HepG2 (cell line): Measurements from ENCODE around the gene PLCL1. TPM values are rescaled to one million over a fixed set of nuclear protein-coding genes. Genes with fewer than 3 reads are reported as not detected.

Experiments
- ATAC-seq: fragments of 200-7000 bp; cut with Tn5 transposase; 3 replicates; pipeline ENCODE4 v1.9.1; 2020; ENCODE audit warnings: mild to moderate bottlenecking, moderate library complexity
- BruUV-seq: library from RNA; stranded (reverse); fragments of 400-500 nt; replicated peaks from 2 replicates; lab custom pipeline; 2021; lab: Mats Ljungman, UMichigan
- CTCF ChIA-PET: fragments of 300-600 bp; formaldehyde crosslinking; extraction: SDS; loops from one replicate; lab custom pipeline; 2021; ENCODE audit warnings: low total read pairs, inconsistent platforms, low intra/inter-chr PET ratio; lab: Yijun Ruan, JAX
- POLR2A ChIA-PET: fragments of 350-600 bp; sonication (Branson Sonifier 250); formaldehyde crosslinking; loops from one replicate; lab custom pipeline; 2020; ENCODE audit warnings: antibody characterized with exemption, inconsistent platforms; lab: Yijun Ruan, JAX
- DNase-seq: peaks from one replicate; pipeline ENCODE4 v3.0.0-alpha.2; 2015; ENCODE audit warnings: low spot score
- FAIRE-seq: peaks from 3 replicates; lab custom pipeline; 2011; peaks lifted over from hg19 to GRCh38; lab: Jason Lieb, UNC
- H2AFZ ChIP-seq: one replicate; pipeline ENCODE4 v1.6.1; 2011; ENCODE audit warnings: low read length, inconsistent platforms
- H3K27ac ChIP-seq: fragments of 300-600 bp; 3 replicates; pipeline ENCODE4 v1.8.0; 2011; ENCODE audit warnings: mixed run types, mild to moderate bottlenecking, mixed read lengths, low read length, inconsistent platforms; ENCODE audit not compliant: insufficient read depth; ENCODE audit errors: extremely low read length
- H3K27me3 ChIP-seq, 2 experiments: fragments of 200-600 bp in 1 of 2; 2 replicates in 1 of 2; 3 replicates in 1 of 2; pipeline versions ENCODE4 v1.6.0 to v1.8.0; 2011; ENCODE audit warnings: low read length in 2 of 2, mild to moderate bottlenecking in 2 of 2, moderate library complexity in 2 of 2, inconsistent platforms in 1 of 2; ENCODE audit not compliant: insufficient read depth in 2 of 2, control insufficient read depth in 1 of 2
- H3K36me3 ChIP-seq, 2 experiments: fragments of 200-600 bp in 1 of 2; replicated peaks in 1 of 2; 2 replicates in 1 of 2; 3 replicates in 1 of 2; pipeline versions ENCODE4 v1.5.1 to v1.8.0; 2011; ENCODE audit warnings: low read length in 2 of 2, inconsistent platforms in 1 of 2; ENCODE audit not compliant: insufficient read depth in 2 of 2, control insufficient read depth in 1 of 2
- H3K4me1 ChIP-seq: 2 replicates; pipeline ENCODE4 v1.5.1; 2012; ENCODE audit warnings: low read length, inconsistent platforms; ENCODE audit not compliant: insufficient read depth
- H3K4me2 ChIP-seq: 2 replicates; pipeline ENCODE4 v1.6.0; 2011; ENCODE audit warnings: low read depth, low read length, inconsistent platforms
- H3K4me3 ChIP-seq, 3 experiments: fragments of 200-600 bp in 1 of 3; sonication (generic), shearing (Covaris generic) in 1 of 3; replicated peaks in 1 of 3; 2 replicates each; pipeline ENCODE4 v1.5.1; 2011 to 2016; ENCODE audit warnings: low read length in 3 of 3, inconsistent platforms in 2 of 3, low read depth in 2 of 3, mild to moderate bottlenecking in 2 of 3, control low read depth in 1 of 3, mixed read lengths in 1 of 3; ENCODE audit not compliant: insufficient read depth in 1 of 3
- H3K79me2 ChIP-seq: one replicate; pipeline ENCODE4 v1.6.1; 2011; ENCODE audit warnings: low read length, inconsistent platforms; ENCODE audit not compliant: insufficient read depth
- H3K9ac ChIP-seq: 2 replicates; pipeline ENCODE4 v1.6.0; 2011; ENCODE audit warnings: mild to moderate bottlenecking, low read depth, low read length, inconsistent platforms; ENCODE audit not compliant: insufficient read depth
- H3K9me3 ChIP-seq: 2 replicates; pipeline ENCODE4 v1.5.1; 2012; ENCODE audit warnings: mild to moderate bottlenecking, low read length
- H4K20me1 ChIP-seq: 2 replicates; pipeline ENCODE4 v1.6.0; 2011; ENCODE audit warnings: inconsistent platforms, mild to moderate bottlenecking, low read length, moderate library complexity; ENCODE audit not compliant: insufficient read depth
- BRF2 ChIP-seq: sonication (generic); formaldehyde crosslinking; IDR thresholded peaks from 2 replicates; pipeline ENCODE4 v1.8.1; 2022; ENCODE audit warnings: mild to moderate bottlenecking, missing genetic modification reagents
- GABPB1 ChIP-seq: IDR thresholded peaks from 2 replicates; pipeline ENCODE4 v1.6.1; 2016; ENCODE audit warnings: mild to moderate bottlenecking, missing genetic modification reagents, moderate library complexity, missing compliant biosample characterization
- IRF9 ChIP-seq: sonication (generic); formaldehyde crosslinking; IDR thresholded peaks from 2 replicates; pipeline ENCODE4 v1.8.0; 2022; ENCODE audit warnings: missing genetic modification reagents, mild to moderate bottlenecking, borderline replicate concordance
- NFRKB ChIP-seq: fragments of 450-650 bp; IDR thresholded peaks from 2 replicates; pipeline ENCODE4 v1.6.1; 2017
- PRDM10 ChIP-seq: sonication (generic); formaldehyde crosslinking; IDR thresholded peaks from 2 replicates; pipeline ENCODE4 v1.4.0; 2020; ENCODE audit warnings: low read depth, missing genetic modification reagents
- ZC3H4 ChIP-seq: sonication (generic); formaldehyde crosslinking; IDR thresholded peaks from 2 replicates; pipeline ENCODE4 v1.4.0; 2020; ENCODE audit warnings: missing genetic modification reagents, borderline replicate concordance
- ZNF121 ChIP-seq: sonication (generic); formaldehyde crosslinking; IDR thresholded peaks from 2 replicates; pipeline ENCODE4 v1.5.0; 2020; ENCODE audit warnings: mild to moderate bottlenecking, missing genetic modification reagents
- ZNF33A ChIP-seq: sonication (generic); formaldehyde crosslinking; IDR thresholded peaks from 2 replicates; pipeline ENCODE4 v1.5.1; 2020; ENCODE audit warnings: missing genetic modification reagents, mild to moderate bottlenecking, moderate library complexity, borderline replicate concordance
- WGBS: methylation state at CpG from one replicate; pipeline ENCODE4 v1.1.6; 2017; ENCODE audit warnings: low lambda C conversion rate; 5-methylcytosine and 5-hydroxymethylcytosine counted together
- in situ Hi-C: cut with HindIII; loops from 2 replicates; pipeline ENCODE4 v1.10.0; 2017; ENCODE audit warnings: low pct_unique_long_range_greater_than_20kb; ENCODE audit not compliant: extremely low pct_ligation_motif_present
- intact Hi-C: fragments of 100-400 bp; cut with micrococcal nuclease; formaldehyde crosslinking; loops from one replicate; pipeline ENCODE4 v1.10.0; 2022; ENCODE audit not compliant: unreplicated experiment
- polyA plus RNA-seq, 8 experiments: library from polyadenylated mRNA; depleted of rRNA in 3 of 8; stranded (reverse) in 7 of 8; unstranded in 1 of 8; fragments of >200 nt; fragmentation: Illumina TruSeq in 4 of 8; extraction: Trizol in 4 of 8; gene quantifications; 2 replicates each; pipeline versions ENCODE4 v1.2.1 to v1.2.3, GENCODE V29; 2011 to 2016; ENCODE audit warnings: low read depth in 4 of 8, missing spikeins in 1 of 8, mixed read lengths in 1 of 8; ENCODE audit not compliant: insufficient read depth in 1 of 8
- total RNA-seq, 5 experiments: library from RNA; depleted of rRNA; stranded (reverse); fragments of >200 nt; fragmentation: Illumina TruSeq; extraction: Trizol; gene quantifications; 2 replicates each; pipeline ENCODE4 v1.2.3, GENCODE V29; 2016; ENCODE audit warnings: low read depth in 1 of 5
- TF ChIP-seq, protein P1 (sequence below): sonication (generic); formaldehyde crosslinking; IDR thresholded peaks from 2 replicates; pipeline ENCODE4 v1.5.0; 2020; ENCODE audit warnings: missing genetic modification reagents
- TF ChIP-seq, protein P2 (sequence below), 2 experiments: sonication (generic) in 1 of 2; formaldehyde crosslinking in 1 of 2; IDR thresholded peaks; 2 replicates each; pipeline versions ENCODE4 v1.4.0 to v1.6.1; 2016 to 2020; ENCODE audit warnings: borderline replicate concordance in 1 of 2, low read depth in 1 of 2, mild to moderate bottlenecking in 1 of 2, missing genetic modification reagents in 1 of 2
- TF ChIP-seq, protein P3 (sequence below): fragments of 450-650 bp; IDR thresholded peaks from 2 replicates; pipeline ENCODE4 v1.6.1; 2017

Gene PLCL1
- total and polyA plus RNA-seq, 2 of the 13 experiments (the other 11 are each of a cell fraction or from before 2014, with no cell fraction given) = not detected

DNA sequence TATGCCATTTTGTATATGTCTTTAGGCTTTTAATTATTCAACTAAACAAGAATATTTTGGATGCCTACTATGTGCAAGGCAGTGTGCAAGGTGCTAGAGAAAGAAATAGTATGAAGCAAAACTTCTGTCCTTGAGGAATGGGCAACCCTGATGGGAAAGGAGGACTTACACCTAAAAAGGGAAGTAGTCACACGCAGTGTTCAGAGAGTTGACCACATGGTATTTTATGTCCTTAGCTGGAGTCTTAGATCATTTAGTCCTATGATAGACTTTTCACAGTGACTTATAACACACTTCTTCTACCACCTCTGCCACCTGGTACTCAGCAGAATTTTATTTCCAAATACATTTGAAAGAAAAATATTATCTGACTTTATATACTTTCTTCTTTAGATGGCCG lies 291.6 kb downstream of the PLCL1 start:
- intact Hi-C loops = no loop called here
- Histone ChIP-seq H3K4me3 (no peak overlapping the region), H3K36me3 (no peaks in the 10 kb centered on the region), H3K9ac (no peak overlapping the region), H3K4me2 (no peak overlapping the region), H3K9me3 (no peaks in the 10 kb centered on the region), H3K4me1 (no peaks in the 10 kb centered on the region; the same call in 1 of the 2 replicates), H3K27me3 (no peaks in the 10 kb centered on the region), H3K27ac (no peak overlapping the region), H3K79me2 (no peaks in the 10 kb centered on the region), H2AFZ (no peak overlapping the region), H4K20me1 (no peaks in the 10 kb centered on the region)
- CTCF ChIA-PET = no interaction called here
- no TSS peak for BruUV-seq
- in situ Hi-C loops = no loop called here
- FAIRE-seq = no peak
- ATAC-seq = no peak
- WGBS = 4% methylated on average over 2 of the region's 2 CpGs
- DNase-seq = no peak
- POLR2A ChIA-PET = no interaction called here
- TF ChIP-seq, protein P1, sequence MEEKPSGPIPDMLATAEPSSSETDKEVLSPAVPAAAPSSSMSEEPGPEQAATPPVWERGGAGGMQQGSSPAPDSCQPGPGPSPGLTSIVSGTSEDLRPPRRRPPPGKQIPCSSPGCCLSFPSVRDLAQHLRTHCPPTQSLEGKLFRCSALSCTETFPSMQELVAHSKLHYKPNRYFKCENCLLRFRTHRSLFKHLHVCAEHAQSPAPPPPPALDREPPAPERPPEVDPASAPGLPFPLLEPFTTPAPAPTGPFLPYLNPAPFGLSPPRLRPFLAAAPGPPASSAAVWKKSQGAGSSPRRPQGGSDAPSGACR (CRISPR knock-in tag) = no peak
- TF ChIP-seq, protein P2, sequence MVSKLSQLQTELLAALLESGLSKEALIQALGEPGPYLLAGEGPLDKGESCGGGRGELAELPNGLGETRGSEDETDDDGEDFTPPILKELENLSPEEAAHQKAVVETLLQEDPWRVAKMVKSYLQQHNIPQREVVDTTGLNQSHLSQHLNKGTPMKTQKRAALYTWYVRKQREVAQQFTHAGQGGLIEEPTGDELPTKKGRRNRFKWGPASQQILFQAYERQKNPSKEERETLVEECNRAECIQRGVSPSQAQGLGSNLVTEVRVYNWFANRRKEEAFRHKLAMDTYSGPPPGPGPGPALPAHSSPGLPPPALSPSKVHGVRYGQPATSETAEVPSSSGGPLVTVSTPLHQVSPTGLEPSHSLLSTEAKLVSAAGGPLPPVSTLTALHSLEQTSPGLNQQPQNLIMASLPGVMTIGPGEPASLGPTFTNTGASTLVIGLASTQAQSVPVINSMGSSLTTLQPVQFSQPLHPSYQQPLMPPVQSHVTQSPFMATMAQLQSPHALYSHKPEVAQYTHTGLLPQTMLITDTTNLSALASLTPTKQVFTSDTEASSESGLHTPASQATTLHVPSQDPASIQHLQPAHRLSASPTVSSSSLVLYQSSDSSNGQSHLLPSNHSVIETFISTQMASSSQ (IDR thresholded peaks at IDR 0.05; ENCODE audit: low read depth) = no peak
- TF ChIP-seq, protein P2 (CRISPR knock-in tag; IDR thresholded peaks at IDR 0.05; ENCODE audit: borderline replicate concordance) = no peak
- TF ChIP-seq, protein P3, sequence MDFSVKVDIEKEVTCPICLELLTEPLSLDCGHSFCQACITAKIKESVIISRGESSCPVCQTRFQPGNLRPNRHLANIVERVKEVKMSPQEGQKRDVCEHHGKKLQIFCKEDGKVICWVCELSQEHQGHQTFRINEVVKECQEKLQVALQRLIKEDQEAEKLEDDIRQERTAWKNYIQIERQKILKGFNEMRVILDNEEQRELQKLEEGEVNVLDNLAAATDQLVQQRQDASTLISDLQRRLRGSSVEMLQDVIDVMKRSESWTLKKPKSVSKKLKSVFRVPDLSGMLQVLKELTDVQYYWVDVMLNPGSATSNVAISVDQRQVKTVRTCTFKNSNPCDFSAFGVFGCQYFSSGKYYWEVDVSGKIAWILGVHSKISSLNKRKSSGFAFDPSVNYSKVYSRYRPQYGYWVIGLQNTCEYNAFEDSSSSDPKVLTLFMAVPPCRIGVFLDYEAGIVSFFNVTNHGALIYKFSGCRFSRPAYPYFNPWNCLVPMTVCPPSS = no peak
- TF ChIP-seq GABPB1 (CRISPR knock-in tag) (no peak), IRF9 (CRISPR knock-in tag) (no peak), ZNF33A (CRISPR knock-in tag) (no peak), BRF2 (no peak), NFRKB (no peak), ZNF121 (CRISPR knock-in tag) (no peak), PRDM10 (CRISPR knock-in tag) (no peak), ZC3H4 (no peak)
